Right atrium auricular region (tissue), 2 donors: ENCODE measurements around the gene PDGFA. TPM values are rescaled to one million over a fixed set of nuclear protein-coding genes. Genes with fewer than 3 reads are reported as not detected.

Experiments
- DNase-seq: peaks from one replicate; pipeline ENCODE4 v3.0.0-alpha.2; 2019; ENCODE audit warnings: low spot score
- H3K27ac ChIP-seq, 2 donors: fragments of 200-600 bp; sonication (generic); 1 replicate in 1 of 2; 2 replicates in 1 of 2; pipeline ENCODE4 v1.5.1; 2016 to 2019
- H3K27me3 ChIP-seq, 2 donors: fragments of 200-600 bp; sonication (generic); one replicate each; pipeline versions ENCODE4 v1.5.1 to v1.6.0; 2017 to 2019
- H3K36me3 ChIP-seq: fragments of 200-600 bp; sonication (generic); one replicate; pipeline ENCODE4 v1.5.1; 2016
- H3K4me1 ChIP-seq, 2 donors: fragments of 200-600 bp; sonication (generic); one replicate each; pipeline versions ENCODE4 v1.5.1 to v1.6.0; 2017 to 2019
- H3K4me3 ChIP-seq, 2 donors: fragments of 200-600 bp; sonication (generic); 1 replicate in 1 of 2; 2 replicates in 1 of 2; pipeline ENCODE4 v1.5.1; 2017 to 2019; ENCODE audit warnings: mild to moderate bottlenecking in 1 of 2, moderate library complexity in 1 of 2
- H3K9me3 ChIP-seq, 2 donors: fragments of 200-600 bp; sonication (generic); one replicate each; pipeline ENCODE4 v1.5.1; 2019
- CTCF ChIP-seq, 2 donors: fragments of 200-600 bp; sonication (generic); IDR thresholded peaks; one replicate each; pipeline ENCODE4 v1.5.1; 2019; ENCODE audit warnings: antibody characterized with exemption in 2 of 2
- total RNA-seq, 2 donors: library from RNA; depleted of rRNA; stranded (reverse); fragments of >200 nt; gene quantifications; one replicate each; pipeline ENCODE4 v1.1.0, GENCODE V29; 2016

Gene PDGFA
- total RNA-seq, 2 donors from 2014 or later: 31.8 to 34.2 TPM

- TF ChIP-seq CTCF (IDR thresholded peaks at IDR 0.05): no peak
Observed at GRCh38 chr7:563629-564170, 44.1 kb upstream of the PDGFA start.

GRCh38 chr7:562789-563628, 43.4 kb upstream of the PDGFA start:
- Histone ChIP-seq H3K27ac (no peak overlapping the region), H3K9me3 (no peaks in the 10 kb centered on the region), H3K4me1 (peaks cover 0 to 19% of the 10 kb centered on the region in 2 donors), H3K36me3 (no peaks in the 10 kb centered on the region), H3K4me3 (no peak overlapping the region), H3K27me3 (no peaks in the 10 kb centered on the region)
- DNase-seq: no peak
- TF ChIP-seq CTCF (IDR thresholded peaks at IDR 0.05): no peak

More at GRCh38 chr7:563629-564170, 44.1 kb upstream of the PDGFA start:
- H3K4me1 ChIP-seq: peaks cover 0 to 26% of the 10 kb centered on the region in 2 donors
- no peak for DNase-seq
- no peaks in the 10 kb centered on the region for H3K9me3 ChIP-seq
- peak overlapping the region in 1 of 2 donors; percentile 40 for H3K27ac ChIP-seq
- no peak overlapping the region for H3K4me3 ChIP-seq
- no peaks in the 10 kb centered on the region for H3K36me3 ChIP-seq
- no peaks in the 10 kb centered on the region for H3K27me3 ChIP-seq

- no peak for DNase-seq
Observed at GRCh38 chr7:562374-562675, 42.7 kb upstream of the PDGFA start.

GRCh38 chr7:561631-562373, 42.2 kb upstream of the PDGFA start:
- Histone ChIP-seq H3K9me3 (no peaks in the 10 kb centered on the region), H3K36me3 (no peaks in the 10 kb centered on the region), H3K4me3 (no peak overlapping the region), H3K27me3 (no peaks in the 10 kb centered on the region), H3K27ac (no peak overlapping the region), H3K4me1 (peaks cover 0 to 17% of the 10 kb centered on the region in 2 donors)
- TF ChIP-seq CTCF (IDR thresholded peaks at IDR 0.05): no peak
- no peak for DNase-seq

More at GRCh38 chr7:562374-562675, 42.7 kb upstream of the PDGFA start:
- H3K27me3 ChIP-seq: no peaks in the 10 kb centered on the region
- no peak for TF ChIP-seq CTCF (IDR thresholded peaks at IDR 0.05)
- no peak overlapping the region for H3K4me3 ChIP-seq
- no peaks in the 10 kb centered on the region for H3K36me3 ChIP-seq
- no peak overlapping the region for H3K27ac ChIP-seq
- no peaks in the 10 kb centered on the region for H3K9me3 ChIP-seq
- H3K4me1 ChIP-seq: peaks cover 0 to 17% of the 10 kb centered on the region in 2 donors

GRCh38 chr7:560966-561630, 41.5 kb upstream of the PDGFA start:
- no peak for TF ChIP-seq CTCF (IDR thresholded peaks at IDR 0.05)
- H3K4me3 ChIP-seq: no peak overlapping the region
- H3K4me1 ChIP-seq: peaks cover 0 to 17% of the 10 kb centered on the region in 2 donors
- no peak overlapping the region for H3K27ac ChIP-seq
- H3K27me3 ChIP-seq: no peaks in the 10 kb centered on the region
- no peak for DNase-seq
- H3K36me3 ChIP-seq: no peaks in the 10 kb centered on the region
- H3K9me3 ChIP-seq: no peaks in the 10 kb centered on the region
